ENCODE measurements around the gene RPS5.
"Not testable (repeated sequence)": the region's sequence is repeated elsewhere in the genome, so short reads cannot be mapped to it uniquely, and the experiment has no call there.

RPS5 gene

GRCh38 chr19:58387338-58388174 lies 487 bp downstream of the RPS5 start:
- no peak for DNase-seq

GRCh38 chr19:58388175-58388526 lies 1.1 kb downstream of the RPS5 start:
- no peak for DNase-seq

- no peak for DNase-seq
These were observed 6.1 kb downstream of the RPS5 start for GRCh38 chr19:58392945-58393724.

- DNase-seq, result no peak
These were observed 6.6 kb downstream of the RPS5 start for GRCh38 chr19:58393725-58394033.

- DNase-seq, result no peak
These were observed 7.8 kb downstream of the RPS5 start for GRCh38 chr19:58394821-58395219.

- DNase-seq, result no peak
These were observed 8.3 kb downstream of the RPS5 start, which contains the start of gene RNF225 for GRCh38 chr19:58395220-58395978. TSS of gene RNF225 (plus strand) at chr19:58395656. CDS start at chr19:58396090, 434 bp downstream.

- DNase-seq, result no peak
These were observed 9.0 kb downstream of the RPS5 start for GRCh38 chr19:58395979-58396627.

- DNase-seq, result no peak
These were observed 9.8 kb downstream of the RPS5 start for GRCh38 chr19:58396691-58397532.

- DNase-seq, result no peak
These were observed 10.5 kb downstream of the RPS5 start for GRCh38 chr19:58397533-58398037.

GRCh38 chr19:58398087-58398486 lies 11.0 kb downstream of the RPS5 start:
- DNase-seq, result no peak

- DNase-seq, result no peak
These were observed 11.5 kb downstream of the RPS5 start for GRCh38 chr19:58398545-58398944.

GRCh38 chr19:58399903-58400302 lies 12.8 kb downstream of the RPS5 start:
- DNase-seq, result no peak

GRCh38 chr19:58400316-58400915 lies 13.3 kb downstream of the RPS5 start:
- DNase-seq, result no peak

GRCh38 chr19:58400916-58401839 lies 14.1 kb downstream of the RPS5 start:
- DNase-seq, result peak; percentile 98

GRCh38 chr19:58401840-58402421 lies 14.9 kb downstream of the RPS5 start:
- DNase-seq, result no peak

GRCh38 chr19:58403920-58404478 lies 16.9 kb downstream of the RPS5 start:
- not testable (repeated sequence) for DNase-seq

- no peak for DNase-seq
These were observed 20.0 kb downstream of the RPS5 start for GRCh38 chr19:58406818-58407657.

GRCh38 chr19:58407658-58408151 lies 20.6 kb downstream of the RPS5 start:
- DNase-seq, result no peak

Measured in NCI-H2107 (cell line).